Coronary artery (tissue), 2 donors: ENCODE results near the gene GPBAR1.

Source experiments
- DNase-seq: peaks from one replicate; pipeline ENCODE4 v3.0.0-alpha.2; 2017; ENCODE audit warnings: low spot score
- H3K27ac ChIP-seq, 2 donors: fragments of 200-600 bp; sonication (generic); one replicate each; pipeline ENCODE4 v1.5.1; 2016 to 2019
- H3K4me3 ChIP-seq: fragments of 200-600 bp; sonication (generic); 2 replicates; pipeline ENCODE4 v1.5.1; 2016; ENCODE audit warnings: mild to moderate bottlenecking, moderate library complexity
- TF ChIP-seq, protein P1 (sequence below): fragments of 200-600 bp; sonication (generic); IDR thresholded peaks from one replicate; pipeline ENCODE4 v1.5.1; 2019; ENCODE audit warnings: antibody characterized with exemption

Gene GPBAR1

DNA sequence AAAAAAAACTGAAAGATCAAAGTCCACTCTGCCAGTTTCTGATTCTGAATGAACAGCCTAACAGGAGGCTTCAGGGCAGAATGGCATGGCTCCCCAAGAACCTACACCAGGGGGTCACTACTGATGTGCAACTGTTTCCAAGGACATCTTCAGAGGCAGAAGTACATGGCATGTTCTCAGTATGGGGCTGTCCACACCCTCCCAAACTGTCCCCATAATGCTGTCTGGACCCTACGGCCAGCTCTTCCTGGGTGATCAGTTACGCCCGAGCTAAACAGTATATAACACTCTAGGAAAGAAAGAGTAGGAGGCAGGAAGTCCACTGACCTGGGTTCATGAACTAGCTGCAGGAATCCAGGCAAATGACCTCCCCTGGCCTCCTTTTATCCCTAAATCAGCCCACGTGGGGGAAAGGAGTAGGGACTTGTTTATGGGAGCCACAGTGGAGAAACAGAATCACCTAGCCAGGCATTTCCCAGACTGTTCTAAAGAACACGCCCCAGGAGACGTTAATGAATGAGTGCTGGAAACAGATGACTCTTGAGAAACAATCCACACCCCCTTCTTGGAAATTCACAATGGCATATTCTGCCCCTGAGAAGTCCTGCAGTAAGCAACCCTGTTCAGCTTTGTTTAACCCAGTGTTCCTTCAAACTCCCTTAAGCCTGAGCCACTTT, 29.0 kb downstream of the GPBAR1 start:
- Histone ChIP-seq H3K4me3 (peak overlapping the region; percentile 92), H3K27ac (peak overlapping the region; percentile 97 to 98)
- TF ChIP-seq, protein P1, sequence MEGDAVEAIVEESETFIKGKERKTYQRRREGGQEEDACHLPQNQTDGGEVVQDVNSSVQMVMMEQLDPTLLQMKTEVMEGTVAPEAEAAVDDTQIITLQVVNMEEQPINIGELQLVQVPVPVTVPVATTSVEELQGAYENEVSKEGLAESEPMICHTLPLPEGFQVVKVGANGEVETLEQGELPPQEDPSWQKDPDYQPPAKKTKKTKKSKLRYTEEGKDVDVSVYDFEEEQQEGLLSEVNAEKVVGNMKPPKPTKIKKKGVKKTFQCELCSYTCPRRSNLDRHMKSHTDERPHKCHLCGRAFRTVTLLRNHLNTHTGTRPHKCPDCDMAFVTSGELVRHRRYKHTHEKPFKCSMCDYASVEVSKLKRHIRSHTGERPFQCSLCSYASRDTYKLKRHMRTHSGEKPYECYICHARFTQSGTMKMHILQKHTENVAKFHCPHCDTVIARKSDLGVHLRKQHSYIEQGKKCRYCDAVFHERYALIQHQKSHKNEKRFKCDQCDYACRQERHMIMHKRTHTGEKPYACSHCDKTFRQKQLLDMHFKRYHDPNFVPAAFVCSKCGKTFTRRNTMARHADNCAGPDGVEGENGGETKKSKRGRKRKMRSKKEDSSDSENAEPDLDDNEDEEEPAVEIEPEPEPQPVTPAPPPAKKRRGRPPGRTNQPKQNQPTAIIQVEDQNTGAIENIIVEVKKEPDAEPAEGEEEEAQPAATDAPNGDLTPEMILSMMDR = no peak
- DNase-seq = no peak

DNA sequence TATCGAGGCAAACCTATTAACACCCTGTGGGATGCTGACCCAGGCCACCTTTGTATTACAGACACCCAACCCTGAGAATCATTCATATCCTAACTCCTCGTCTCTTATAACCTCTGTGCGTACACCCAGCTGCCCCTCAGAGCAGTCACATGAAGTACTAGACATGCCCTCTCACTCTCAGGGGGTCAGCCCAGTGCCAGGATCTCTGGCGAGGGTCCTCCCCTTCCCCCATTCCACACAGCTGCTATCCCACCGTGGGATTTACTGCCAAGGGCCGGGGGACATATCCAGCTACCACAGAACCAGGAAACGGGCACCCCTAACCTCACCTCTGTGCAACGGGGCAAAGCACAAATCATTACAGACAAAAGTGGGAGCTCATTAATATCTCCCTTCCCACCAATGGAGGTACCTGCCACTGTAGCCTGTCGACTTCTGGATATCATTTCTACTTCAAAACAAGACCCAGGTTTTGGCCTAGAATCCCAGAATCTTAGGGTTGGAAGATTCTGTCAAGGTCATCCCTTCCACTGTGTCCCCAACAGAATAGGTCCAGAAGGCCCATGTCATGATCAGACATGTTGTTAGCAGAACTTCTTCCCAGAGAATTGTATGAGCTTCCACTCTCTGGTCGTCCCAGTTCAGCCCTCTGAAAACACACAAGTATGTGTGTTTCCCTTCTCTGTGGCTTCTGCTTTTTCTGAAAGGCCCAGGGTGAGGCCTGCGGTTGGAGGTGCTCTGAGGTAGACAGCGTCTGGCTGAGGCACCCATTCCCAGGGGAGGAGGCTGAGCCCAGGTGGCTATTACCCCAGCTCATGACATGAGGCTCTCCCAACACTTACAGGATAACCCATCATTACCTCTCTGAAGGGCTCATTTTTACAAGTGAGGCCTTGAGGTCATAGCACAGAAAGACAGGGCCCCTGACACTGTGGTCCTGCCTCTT, 29.8 kb downstream of the GPBAR1 start:
- Histone ChIP-seq H3K27ac (peak overlapping the region; percentile 97 to 98), H3K4me3 (peak overlapping the region; percentile 92)
- DNase-seq = no peak
- TF ChIP-seq, protein P1 = no peak

DNA sequence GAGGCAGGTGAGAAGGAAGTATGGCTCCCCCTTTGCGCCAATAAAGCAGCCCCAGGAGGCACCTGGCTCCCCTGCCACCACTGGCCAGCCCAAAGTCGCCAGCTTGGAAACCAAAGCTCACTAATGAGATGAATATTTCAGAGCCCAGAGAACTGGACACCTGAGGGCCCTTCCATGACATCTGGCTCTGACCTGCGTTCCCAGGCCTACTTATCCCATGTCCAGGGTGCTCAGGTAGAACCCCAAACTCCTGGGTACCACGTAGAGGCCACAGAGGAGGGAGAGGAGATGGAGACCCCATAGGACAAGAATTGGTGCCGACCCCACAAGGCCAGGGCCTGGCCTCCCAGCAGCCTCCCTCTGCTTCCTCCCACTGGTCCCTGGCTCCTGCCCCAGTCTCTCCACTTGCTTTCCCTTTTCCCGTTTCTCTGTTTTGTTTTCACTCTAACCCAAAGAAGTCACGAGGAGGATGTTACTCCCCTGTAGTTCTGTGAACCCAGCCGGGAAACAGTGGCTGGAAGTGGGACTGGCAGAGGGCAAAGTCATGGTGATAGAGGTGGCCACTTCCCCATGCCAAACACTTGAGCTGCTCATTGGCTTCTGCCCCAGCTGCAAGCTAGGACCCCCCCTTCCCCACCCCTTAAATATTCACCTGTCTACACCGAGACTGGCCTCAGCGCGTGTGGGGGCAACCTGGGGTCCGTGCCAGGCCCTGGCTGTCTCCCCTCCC, 30.7 kb downstream of the GPBAR1 start:
- DNase-seq = no peak
- peak overlapping the region; percentile 97 to 98 for H3K27ac ChIP-seq
- peak overlapping the region; percentile 92 for H3K4me3 ChIP-seq
- TF ChIP-seq, protein P1 = no peak

DNA sequence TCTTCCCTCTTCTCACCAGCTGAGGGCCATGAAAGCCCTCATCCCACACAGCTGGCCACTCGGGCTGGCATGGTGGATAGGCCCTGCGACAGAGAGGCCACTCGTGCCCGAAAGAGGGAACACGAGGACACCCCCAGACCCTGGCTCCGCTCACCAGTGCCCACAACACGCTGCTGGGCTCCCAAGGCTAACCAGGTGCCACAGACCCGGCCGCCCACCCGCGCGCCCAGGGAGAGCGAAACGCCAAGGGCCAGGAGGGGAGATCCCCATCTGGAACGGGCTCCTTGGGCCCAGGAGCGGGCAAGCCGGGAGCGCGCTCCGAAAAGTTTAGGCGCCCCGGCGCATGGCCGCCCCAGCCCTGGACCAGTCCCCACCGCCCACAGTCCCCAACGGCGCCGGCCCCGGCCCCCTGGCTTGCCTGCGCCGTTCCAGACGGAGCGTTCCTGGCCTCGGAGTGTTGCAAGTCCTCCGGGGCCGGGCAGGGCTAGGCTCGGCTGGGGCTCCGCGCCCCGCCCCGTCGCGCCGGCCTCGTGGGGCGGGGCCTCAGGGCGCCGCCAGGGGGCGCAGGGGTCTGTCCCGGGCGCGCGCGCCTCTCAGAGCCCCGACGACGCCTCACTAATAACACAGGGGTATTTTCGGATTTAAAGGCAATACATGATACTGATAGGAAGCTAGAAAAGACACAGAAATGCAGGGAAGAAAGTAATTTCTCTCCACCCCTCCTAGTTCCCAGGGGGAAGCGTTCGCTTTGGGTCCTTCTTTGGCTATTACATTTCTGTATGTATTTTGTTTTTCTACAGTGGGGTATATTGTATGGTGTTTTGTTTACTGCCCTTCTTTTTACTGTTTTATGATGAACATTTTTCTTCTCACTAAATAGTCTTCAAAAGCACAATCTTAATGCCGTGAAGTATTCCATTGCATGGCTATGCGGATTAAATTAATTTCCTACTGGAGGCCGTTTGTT, 31.5 kb downstream of the GPBAR1 start, which contains the start of gene TMBIM1:
Gene TMBIM1 (minus strand): TSS at position 456 of the 967 bp plus-strand sequence. CDS start 10,362 bp downstream, outside the sequence.
- TF ChIP-seq, protein P1 = peak; percentile 96
- Histone ChIP-seq H3K4me3 (peak within 1 kb of the TSS; percentile 92), H3K27ac (peak within 1 kb of the TSS; percentile 97 to 98)
- DNase-seq = peak; percentile 89

DNA sequence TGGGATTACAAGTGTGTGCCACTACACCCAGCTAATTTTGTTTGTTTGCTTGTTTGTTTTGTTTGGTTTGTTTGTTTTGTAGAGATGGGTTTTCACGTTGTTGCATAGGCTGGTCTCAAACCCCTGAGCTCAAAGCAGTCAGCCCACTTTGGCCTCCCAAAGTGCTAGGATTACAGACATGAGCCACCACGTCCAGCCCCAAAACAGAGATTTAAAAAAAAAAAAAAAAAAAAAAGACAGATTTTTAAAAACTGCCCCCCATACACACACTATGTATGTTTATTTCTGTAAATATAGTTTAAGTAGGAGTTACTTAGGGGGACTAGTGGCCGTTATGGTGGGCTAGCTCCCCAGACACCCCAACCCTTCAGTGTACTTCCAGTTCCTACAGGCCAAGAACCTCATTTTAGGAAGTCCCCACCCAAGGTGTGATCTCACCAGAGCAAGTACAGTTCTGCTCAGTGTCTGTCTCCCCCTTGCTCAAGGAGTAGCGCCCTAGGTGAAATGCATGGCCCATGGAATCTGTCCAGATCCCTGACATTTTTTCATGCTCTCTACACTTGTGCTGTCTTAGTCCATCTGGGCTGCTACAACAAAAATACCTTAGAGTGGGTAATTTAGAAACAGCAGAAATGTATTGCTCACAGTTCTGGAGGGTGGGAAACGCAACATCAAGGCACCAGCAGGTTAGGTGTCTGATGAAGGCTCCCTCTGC, 33.1 kb downstream of the GPBAR1 start:
- TF ChIP-seq, protein P1 = no peak
- H3K27ac ChIP-seq = peak overlapping the region in 1 of 2 donors; percentile 79

More for the DNA sequence above, 33.1 kb downstream of the GPBAR1 start:
- no peak overlapping the region for H3K4me3 ChIP-seq
- no peak for DNase-seq
